ENCODE measurements around the gene EYA3.

GRCh38 chr1:27972141-27972540 is 116.3 kb downstream of the EYA3 start:
- TF ChIP-seq CTCF (IDR thresholded peaks at IDR 0.05): no peak
- no peak for TF ChIP-seq ZFX (IDR thresholded peaks at IDR 0.05; ENCODE audit: borderline replicate concordance)

All from 22Rv1 (cell line).